Skin epidermis (tissue), 12 donors: ENCODE data around the gene TAS2R3.
"Not testable (repeated sequence)": the region's sequence is repeated elsewhere in the genome, so short reads cannot be mapped to it uniquely, and the experiment has no call there.

Experiments
- H3K27ac ChIP-seq, 21 experiments: fragments of 200-600 bp; sonication (generic) in 11 of 21; one replicate each; pipeline ENCODE4 v1.5.0; 2020; ENCODE audit warnings: mild to moderate bottlenecking in 3 of 21, inconsistent platforms in 2 of 21, moderate library complexity in 2 of 21
- H3K4me3 ChIP-seq, 7 experiments: fragments of 200-600 bp; sonication (generic) in 2 of 7; one replicate each; pipeline ENCODE4 v1.5.0; 2020; ENCODE audit warnings: inconsistent platforms in 2 of 7, mild to moderate bottlenecking in 2 of 7, moderate library complexity in 1 of 7

The TAS2R3 gene, protein sequence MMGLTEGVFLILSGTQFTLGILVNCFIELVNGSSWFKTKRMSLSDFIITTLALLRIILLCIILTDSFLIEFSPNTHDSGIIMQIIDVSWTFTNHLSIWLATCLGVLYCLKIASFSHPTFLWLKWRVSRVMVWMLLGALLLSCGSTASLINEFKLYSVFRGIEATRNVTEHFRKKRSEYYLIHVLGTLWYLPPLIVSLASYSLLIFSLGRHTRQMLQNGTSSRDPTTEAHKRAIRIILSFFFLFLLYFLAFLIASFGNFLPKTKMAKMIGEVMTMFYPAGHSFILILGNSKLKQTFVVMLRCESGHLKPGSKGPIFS

DNA sequence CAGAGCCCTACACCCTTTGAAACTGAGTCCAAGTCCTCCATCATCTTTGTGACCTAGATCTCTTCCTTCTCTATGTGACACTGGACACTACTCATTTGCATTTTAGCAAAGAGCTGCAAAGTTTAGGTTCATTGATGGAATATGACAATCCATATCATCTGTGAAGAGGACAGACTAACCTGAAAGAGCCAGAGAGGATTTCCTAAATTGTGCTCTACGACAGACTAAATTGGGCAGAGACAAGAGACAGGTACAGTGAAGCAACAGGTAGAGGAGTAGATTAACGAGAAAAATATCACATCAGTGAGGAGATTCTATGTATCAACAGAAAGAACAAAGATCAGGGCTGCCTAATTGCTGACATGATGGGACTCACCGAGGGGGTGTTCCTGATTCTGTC lies at the start of gene TAS2R3:
Gene TAS2R3, plus strand, starts transcription at position 301 of the 400 bp plus-strand sequence. Its CDS starts 62 bp downstream, at position 363.
- H3K4me3 ChIP-seq, result no peak within 1 kb of the TSS
- H3K27ac ChIP-seq, result no peak within 1 kb of the TSS

DNA sequence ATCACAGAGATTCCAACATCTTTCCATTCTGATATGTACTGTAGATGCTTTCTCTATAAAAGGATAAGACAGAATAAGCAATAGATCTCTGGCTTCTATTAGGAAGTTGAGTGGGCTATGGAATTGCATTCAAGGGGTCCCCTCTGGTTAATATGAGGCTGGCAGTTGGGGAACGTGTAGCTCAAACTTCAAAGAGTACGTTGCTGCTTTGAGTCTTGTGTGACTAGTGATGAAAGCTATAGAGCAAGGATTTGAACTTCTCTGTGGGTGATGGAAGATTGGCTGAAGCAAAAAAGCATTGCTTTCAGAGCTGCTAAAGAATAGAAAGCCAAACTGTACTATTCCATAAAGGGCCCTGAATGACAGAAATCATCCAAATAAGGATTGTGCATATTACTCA lies 49.3 kb upstream of the TAS2R3 start:
- H3K4me3 ChIP-seq, result no peak overlapping the region
- H3K27ac ChIP-seq, result no peak overlapping the region

DNA sequence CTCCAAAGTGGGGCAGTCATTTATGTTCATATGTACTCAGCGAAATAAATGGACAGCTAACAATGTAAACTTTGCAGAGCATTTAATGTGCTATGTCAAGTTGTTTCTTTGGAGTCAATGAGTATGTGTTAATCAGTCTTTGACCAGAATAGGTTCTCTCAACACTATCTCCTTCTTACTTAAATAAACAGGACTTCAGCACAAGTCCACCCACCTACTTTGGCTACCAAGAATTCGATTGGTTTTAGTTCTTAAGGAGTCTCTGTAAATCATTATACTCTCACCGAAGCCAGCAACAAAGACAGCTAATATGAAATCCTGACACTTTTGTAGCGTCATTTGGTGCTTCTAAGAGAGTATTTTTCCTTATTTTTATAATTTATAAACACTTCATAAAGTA lies 48.9 kb upstream of the TAS2R3 start:
- no peak overlapping the region for H3K27ac ChIP-seq
- no peak overlapping the region for H3K4me3 ChIP-seq

DNA sequence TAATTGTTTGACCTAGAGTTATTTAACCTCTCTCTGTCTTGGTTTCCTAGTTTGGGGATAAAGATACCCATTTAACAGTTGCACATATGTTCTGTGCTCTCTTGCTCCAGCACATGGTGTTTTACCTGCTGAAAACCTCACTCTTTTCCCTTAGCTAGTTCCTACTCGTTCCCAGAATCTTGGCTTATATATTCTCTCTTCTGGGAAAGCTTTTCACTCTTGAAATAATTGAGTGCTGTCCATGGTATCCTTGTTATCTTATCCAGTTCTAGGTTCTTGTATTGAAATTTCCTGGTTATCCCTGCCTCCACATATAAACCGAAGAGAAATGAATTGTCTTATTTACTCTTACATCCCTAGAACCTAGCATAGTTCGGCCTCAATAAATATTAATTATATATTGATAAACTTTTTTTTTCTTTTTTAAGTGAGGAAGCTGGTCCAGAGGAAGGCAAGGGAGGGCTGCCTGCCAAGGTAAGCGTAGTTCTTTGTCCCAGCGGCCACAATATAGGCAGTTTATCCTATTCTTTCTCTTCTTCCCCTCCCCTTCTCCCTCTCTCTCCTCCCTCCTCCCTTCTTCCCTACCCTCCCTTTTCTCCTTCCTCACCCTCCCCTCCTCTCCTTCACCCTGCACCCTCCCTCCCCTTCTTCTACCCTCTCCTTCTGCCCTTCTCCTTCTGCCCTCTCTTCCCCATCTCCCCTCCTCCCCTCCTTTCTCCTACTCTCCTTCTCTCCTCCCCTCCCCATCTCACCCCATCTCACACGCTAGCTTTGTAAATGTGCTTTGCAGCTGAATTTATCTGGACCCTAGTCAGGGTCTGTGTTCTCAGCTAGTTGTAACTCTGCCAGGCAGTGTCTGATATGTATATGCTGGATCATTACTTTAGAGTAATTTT lies 47.9 kb upstream of the TAS2R3 start:
- Histone ChIP-seq H3K4me3 (no peak overlapping the region), H3K27ac (no peak overlapping the region)

DNA sequence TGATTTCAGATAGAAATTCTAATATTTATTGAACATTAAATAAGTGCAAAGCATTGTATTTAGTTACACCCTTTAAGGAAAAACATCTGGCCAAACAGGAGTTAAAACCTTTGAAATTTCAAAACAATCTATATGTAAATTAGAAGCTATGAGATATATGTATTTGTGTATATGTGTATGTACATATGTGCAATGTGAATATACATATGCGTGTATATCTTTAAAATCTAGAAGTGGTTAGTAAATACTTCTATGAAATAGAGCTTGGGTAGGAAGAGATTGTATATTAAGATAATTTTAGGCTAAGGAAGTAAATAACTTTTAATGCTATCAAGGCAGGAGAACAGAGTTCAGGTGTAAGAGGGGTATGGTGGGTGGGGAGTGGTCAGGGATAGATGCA lies 46.4 kb upstream of the TAS2R3 start:
- Histone ChIP-seq H3K4me3 (no peak overlapping the region), H3K27ac (no peak overlapping the region)

DNA sequence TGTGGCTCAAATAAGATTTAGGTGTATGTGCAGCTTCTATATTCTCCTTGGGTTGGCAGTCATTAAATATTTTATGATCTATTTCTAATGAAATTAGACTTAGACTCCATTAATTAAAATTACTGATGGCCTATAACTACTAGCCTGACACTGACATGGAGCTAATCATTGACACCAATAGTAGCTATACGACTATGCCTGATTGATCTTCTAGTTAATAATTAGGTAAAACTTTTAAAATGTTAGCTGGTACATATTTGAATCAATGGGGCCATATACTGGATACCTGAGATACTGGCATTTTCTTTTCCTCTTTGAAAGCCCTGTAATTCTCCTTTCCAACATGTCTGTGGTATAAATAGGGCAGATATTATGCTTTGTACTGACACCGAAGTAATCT lies 41.4 kb upstream of the TAS2R3 start:
- H3K4me3 ChIP-seq, result no peak overlapping the region
- H3K27ac ChIP-seq, result no peak overlapping the region

DNA sequence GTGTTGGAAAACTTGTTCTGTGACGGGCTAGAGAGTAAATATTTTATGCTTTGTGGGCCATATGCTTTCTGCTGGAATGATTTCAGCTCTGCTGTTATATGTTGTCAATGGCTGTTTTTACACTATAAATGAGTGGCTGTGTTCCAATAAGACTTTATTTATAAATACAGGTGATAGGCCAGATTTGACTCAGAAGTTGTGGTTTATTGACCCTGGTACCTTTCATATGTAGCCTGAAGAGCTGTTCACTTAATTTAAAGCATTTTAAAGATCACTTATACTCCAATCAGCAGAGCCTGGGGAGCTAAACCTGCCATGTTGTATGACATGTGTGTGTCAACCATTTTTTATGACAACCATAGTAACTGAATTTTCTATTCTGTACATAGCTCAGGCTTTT lies 34.9 kb upstream of the TAS2R3 start:
- no peak overlapping the region for H3K4me3 ChIP-seq

DNA sequence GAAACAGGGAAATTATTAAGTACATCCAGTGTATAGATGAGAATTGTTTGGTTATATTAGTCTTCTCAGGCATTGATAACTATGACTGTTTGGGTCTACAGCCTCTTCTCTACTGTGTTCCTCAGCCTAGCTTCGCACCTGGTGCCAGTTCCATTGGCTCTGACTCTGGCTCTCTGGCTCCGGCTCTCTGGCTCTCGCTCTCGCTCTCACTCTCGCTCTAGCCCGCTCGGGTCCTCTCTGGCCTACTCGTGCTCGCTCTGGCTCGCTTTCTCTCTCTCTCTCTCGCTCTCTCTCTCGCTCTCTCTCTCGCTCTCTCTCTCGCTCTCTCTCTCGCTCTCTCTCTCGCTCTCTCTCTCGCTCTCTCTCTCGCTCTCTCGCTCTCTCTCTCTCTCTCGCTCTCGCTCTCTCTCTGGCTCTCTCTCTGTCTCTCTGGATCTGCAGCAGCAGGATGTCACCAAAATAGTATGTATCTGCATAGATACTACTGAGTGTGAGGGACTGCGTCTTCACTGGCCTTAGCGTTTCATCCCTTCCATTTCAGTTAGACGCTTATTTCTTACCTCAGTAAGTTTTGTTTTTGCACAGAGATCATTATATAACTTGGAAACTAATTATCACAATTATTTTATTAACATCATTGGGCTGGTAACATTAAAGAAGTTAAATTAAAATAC lies 32.3 kb upstream of the TAS2R3 start:
- Histone ChIP-seq H3K4me3 (no peak overlapping the region), H3K27ac (no peak overlapping the region)

More for the DNA sequence above, 34.9 kb upstream of the TAS2R3 start:
- no peak overlapping the region for H3K27ac ChIP-seq

DNA sequence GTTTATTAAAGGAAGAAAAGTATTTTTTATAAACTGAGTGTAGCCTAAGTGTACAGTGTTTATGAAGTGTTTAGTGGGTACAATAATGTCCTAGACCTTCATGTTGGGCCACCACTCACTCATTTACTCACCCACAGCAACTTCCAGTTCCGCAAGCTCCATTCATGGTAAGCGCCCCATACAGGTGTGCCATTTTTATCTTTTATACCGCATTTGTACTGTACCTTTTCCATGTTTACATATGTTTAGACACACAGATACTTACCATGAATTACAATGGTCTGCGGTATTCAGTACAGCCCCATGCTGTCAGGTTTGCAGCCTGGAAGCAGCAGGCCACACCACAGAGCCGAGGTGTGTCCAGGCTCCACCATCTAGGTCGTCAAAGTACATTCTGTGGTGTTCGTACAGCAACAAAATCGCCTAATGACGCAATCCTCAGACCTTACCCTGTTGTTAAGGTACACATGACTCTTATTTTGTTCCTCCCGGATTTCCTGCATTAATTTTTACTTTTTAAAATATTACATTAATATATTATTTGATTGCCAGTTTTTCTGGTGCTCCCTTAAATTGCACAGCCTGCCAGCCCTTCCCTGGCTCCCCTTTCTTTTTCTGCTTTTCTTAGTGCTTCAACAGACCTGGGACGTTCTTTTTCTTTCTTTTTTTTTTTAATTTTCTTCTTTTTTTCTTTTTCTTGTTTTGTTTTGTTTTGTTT lies 26.6 kb upstream of the TAS2R3 start:
- peak overlapping the region; percentile 50 to 94 (median 77) for H3K4me3 ChIP-seq
- peak overlapping the region in 20 of 21 experiments; percentile 66 to 93 (median 85) for H3K27ac ChIP-seq

DNA sequence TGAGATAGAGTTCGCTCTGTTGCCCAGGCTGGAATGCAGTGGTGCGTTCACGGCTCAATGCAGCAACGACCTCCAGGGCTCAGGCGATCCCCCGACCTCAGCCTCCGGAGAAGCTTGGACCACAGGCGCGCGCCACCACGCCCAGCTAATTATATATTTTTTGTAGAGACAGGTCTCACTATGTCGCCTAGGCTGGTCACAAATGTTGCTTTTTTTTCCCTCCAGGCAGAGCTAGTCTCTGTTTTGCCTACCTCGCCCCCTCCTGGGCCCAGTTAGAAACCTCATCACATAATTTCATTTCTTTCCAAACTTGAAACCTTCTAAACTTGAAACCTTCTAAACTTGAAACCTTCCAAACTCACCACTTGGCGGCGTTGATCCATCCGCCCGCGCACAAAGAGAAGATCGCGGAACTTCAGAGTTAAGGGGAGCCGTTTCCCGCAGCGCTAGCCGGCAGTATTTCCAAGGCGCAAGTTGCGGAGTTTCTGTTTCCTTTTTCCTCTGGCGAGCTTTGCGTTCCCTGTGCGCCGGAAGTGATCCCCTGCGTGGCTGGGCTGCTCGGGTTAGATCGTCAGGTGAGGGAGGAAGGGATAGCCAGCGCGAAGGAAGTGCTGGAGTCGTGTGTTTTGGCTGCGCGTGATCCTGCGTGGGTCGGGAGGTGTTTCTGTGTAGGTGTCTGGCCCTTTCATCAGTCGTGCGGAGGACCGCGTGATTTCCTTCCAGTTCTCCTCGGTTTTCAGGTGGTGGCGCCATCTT lies 25.9 kb upstream of the TAS2R3 start, which contains the start of gene SSBP1:
Gene SSBP1, plus strand, starts transcription at position 523 of the 756 bp plus-strand sequence. CDS start 809 bp downstream, outside the sequence.
- Histone ChIP-seq H3K27ac (peak within 1 kb of the TSS in 20 of 21 experiments; percentile 66 to 93 (median 85)), H3K4me3 (peak within 1 kb of the TSS; percentile 50 to 94 (median 77))

DNA sequence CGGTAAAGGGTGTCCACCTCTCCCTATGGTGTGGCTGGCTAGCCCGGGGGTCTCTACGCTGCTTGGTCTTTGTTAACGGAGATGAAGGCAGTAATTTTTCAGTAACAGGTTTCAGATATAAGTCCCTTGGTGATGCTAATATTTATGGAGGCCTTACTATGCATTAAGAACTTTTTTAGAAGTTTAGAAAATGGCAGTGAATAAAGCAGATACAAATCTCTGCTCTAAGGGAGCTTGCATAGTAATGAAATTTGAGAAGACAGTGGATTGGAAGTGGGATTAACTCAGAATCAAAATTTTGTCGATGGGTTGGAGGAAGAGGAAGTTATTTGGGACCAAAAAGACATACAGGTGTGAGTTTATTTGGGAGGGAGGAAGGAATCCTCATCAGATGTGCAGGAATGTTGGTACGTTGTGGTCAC lies 25.3 kb upstream of the TAS2R3 start:
- Histone ChIP-seq H3K4me3 (peak overlapping the region; percentile 50 to 94 (median 77)), H3K27ac (peak overlapping the region in 20 of 21 experiments; percentile 65 to 93 (median 85))

DNA sequence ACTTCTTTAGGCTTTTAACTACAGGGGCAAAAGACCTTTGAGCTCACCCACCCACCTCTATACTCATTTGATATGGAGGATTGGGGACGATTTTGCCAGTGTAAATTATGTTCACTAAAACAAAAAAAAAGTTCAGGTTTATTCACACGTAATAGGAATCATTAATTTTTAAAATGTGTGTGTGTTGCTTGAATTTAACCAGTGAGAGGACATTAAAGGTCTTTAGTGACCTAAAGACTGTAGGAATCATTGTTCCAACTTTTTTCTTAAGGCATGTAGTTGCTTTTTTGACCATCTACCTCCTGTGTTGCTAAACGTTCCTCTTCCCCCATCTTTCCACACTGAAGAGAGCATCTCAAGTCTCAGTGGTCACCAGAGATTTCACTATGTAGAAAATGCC lies 24.6 kb upstream of the TAS2R3 start:
- peak overlapping the region in 4 of 21 experiments; percentile 82 to 86 (median 85) for H3K27ac ChIP-seq
- peak overlapping the region in 6 of 7 experiments; percentile 50 to 94 (median 74) for H3K4me3 ChIP-seq

DNA sequence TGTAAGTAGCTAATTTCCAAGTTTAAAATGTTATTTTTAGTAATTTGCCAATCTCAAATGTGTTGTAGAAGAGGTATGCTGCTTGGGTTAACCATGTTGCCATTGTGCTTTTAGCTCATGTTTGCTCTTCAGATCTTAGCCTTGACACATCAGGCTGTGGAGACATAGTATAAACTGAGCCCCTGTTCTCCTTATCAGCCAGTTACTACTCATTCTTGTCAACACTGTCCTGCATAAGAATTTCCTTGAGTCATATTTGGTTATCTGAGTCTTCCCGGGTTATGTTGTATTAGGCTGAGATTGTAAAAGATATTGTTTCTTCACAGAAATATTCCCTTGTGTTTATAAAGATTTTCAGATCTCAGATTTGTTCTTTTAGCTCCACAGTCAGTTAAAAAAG lies 21.7 kb upstream of the TAS2R3 start:
- Histone ChIP-seq H3K27ac (no peak overlapping the region), H3K4me3 (no peak overlapping the region)

DNA sequence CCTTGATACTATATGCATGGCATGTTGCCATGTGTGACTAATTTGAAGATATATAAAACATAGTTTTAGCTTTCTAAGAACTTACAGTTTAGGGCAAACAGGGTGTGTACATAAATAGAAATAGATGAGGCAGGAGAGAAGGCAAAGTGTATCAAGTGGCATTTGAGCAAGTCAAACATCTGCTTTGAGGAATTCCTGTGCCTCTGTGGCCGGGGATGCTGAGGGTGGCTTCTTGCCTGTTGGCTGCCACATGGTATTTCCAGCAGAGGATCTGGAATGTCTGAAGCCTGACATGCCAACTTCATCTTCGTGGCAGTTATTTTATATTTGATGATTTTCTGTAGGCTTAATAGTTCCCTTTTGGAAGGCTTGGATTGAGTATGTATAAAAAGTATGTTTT lies 19.8 kb upstream of the TAS2R3 start:
- no peak overlapping the region for H3K4me3 ChIP-seq
- no peak overlapping the region for H3K27ac ChIP-seq

DNA sequence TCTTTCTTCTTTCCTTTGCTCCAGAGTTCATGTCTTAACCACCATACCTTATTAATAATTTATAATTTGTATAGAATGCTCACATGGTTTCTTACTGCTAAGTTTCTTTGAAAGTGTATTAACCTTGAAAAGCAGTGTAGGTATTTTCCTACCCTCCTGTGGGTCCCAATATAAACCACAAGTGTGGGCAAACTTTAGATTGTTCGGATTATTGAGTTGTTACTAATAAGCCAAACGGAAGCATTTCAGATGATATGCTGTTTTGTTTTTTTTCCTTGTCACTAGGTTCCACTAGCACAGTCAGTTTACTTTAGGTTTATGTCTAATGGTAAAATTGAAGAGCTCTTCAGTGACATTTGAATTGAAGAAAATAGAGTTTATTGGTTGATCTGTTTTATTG lies 15.5 kb upstream of the TAS2R3 start:
- Histone ChIP-seq H3K27ac (no peak overlapping the region), H3K4me3 (no peak overlapping the region)

DNA sequence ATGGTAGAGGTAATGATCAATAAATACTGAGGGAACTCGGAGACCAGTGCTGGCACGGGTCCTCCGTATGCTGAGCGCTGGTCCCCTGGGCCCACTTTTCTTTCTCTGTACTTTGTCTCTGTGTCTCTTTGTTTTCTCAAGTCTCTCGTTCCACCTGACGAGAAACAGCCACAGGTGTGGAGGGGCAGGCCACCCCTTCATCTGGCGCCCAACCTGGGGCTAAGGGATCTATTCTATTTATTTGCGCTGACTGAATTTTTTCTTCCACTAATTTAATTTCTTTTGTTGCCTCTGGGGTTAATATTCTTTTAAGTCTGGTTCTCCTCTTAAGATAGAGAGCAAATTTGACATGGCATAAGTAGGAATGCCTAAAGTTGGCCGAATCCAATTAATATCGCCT lies 12.0 kb upstream of the TAS2R3 start:
- not testable (repeated sequence) for H3K27ac ChIP-seq, H3K4me3 ChIP-seq

DNA sequence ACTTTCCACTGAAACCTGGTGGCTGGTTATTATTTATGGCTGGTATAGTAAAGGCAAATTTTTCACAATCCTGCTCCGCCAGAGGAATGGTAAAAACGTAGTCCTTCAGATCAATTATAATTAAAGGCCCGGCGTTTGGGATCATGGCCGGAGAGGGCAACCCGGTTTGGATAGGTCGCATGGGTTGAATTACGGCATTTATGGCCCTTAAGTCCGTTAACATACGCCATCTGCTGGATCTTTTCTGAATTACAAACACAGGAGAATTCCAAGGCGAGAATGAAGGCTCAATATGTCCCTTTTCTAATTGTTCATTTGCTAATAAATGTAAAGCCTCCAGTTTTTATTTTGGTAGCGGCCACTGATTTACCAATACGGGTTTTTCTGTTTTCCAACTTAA lies 11.3 kb upstream of the TAS2R3 start:
- no peak overlapping the region for H3K4me3 ChIP-seq
- no peak overlapping the region for H3K27ac ChIP-seq

DNA sequence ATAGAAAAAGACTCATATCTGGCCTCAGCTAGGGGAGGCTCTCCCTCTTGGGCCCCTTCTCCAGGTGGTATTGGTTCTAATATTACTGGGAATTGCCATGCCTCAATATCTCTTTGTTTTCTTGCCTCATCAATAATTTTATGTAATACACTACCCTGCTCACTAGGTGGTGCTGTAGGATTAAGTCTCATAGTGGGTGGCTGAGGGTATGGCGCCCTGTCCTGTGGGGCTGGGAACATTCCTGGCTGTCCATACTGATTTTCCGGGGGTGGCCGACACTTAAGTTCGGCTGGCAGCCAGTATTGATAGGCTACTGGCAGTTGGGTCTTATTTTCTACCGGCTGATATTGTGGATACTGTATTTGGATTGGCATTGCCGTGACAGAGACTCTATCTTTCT lies 9.0 kb upstream of the TAS2R3 start:
- no peak overlapping the region for H3K4me3 ChIP-seq
- H3K27ac ChIP-seq, result no peak overlapping the region

DNA sequence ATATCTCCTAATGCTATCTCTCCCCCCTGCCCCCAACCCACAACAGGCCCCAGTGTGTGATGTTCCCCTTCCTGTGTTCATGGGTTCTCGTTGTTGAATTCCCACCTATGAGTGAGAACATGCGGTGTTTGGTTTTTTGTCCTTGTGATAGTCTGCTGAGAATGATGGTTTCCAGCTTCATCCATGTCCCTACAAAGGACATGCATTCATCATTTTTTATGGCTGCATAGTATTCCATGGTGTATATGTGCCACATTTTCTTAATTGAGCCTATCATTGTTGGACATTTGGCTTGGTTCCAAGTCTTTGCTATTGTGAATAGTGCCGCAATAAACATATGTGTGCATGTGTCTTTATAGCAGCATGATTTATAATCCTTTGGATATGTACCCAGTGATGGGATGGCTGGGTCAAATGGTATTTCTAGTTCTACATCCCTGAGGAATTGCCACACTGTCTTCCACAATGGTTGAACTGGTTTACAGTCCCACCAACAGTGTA lies 6.2 kb downstream of the TAS2R3 start:
- not testable (repeated sequence) for H3K27ac ChIP-seq, H3K4me3 ChIP-seq
